Activated CD4-positive, alpha-beta T cell treated with anti-CD3 and anti-CD28 coated beads, Interleukin-2, amount 50 U/mL, for 1 hour (primary cell): Measurements from ENCODE around the gene OR6N1.

ENCODE experiments used
- DNase-seq: peaks from one replicate; pipeline ENCODE4 v3.0.0-alpha.2; 2020

Gene OR6N1

DNA sequence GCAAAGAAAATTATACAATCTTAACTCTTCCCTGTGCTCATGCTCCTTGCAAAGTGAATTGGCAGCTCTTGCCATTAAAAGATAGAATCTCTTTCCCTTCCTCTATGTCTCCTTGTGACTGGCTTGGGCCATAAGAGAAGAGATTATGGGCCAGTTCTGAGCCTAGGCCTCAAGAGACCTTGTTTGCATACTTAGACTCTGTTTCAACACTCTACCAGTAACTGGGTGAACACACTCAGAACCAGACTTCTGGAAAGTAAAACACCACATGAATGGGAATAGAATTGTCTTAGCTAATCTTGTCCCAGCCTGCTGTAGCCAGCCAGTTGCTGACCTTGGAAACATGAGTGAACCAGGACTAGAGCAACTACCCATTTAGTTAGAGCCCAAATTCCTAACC is 36.1 kb downstream of the OR6N1 start:
- DNase-seq = no peak

DNA sequence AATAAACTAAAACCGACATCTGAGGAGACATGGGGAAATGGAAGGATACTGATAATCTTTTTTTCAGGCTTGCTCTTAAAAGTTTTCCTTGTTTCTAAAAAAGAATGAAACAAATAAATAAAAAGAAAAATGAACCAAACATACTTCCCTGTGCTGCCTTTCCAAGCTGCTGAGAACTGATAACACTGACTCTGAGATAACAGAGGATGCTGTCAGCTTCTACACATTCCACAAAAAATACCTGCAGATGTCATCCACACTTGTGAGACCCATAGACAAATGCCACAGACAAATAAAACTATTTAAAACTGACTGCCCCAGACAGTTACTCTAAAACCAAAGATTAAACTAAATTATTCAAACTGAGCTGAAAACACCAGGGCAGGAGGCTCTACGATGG is 39.5 kb downstream of the OR6N1 start:
- DNase-seq = no peak

DNA sequence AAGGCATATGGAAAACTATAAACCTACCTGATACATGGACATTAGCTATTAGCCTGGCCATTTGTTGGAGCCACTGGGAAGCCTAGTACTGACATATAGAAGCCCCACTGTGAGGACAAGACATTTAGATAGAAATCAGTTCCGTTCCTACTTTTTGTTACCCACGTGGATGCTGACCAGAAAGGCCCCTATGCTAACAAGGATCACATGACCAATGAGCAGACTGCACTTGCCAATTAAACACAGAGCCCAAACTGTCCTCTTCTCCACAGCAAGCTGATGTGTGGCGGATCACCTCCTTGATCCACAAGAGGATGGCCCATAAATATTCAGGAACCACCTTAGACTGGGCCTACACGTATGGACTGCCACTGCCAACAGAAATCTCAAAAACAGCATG is 40.3 kb downstream of the OR6N1 start:
- DNase-seq = no peak

DNA sequence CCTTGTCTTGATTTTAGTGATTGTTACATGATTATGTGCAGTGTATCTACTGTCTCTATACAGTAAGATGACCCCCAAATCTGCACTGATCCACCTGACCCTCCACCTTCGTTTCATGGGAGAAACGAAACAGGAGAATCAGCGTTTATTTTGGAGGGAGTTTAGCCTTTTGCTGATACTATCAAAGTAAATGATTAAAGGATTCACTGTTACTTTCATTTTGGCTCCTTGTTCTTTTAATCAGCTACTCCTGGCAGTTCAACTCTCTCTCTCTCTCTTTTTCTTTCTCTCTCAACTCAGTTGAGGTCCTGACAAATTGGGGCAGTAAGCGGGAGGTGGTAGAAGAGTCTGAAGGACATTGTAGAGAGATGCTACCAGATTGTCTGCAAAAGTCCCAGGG is 41.5 kb downstream of the OR6N1 start:
- DNase-seq = no peak

DNA sequence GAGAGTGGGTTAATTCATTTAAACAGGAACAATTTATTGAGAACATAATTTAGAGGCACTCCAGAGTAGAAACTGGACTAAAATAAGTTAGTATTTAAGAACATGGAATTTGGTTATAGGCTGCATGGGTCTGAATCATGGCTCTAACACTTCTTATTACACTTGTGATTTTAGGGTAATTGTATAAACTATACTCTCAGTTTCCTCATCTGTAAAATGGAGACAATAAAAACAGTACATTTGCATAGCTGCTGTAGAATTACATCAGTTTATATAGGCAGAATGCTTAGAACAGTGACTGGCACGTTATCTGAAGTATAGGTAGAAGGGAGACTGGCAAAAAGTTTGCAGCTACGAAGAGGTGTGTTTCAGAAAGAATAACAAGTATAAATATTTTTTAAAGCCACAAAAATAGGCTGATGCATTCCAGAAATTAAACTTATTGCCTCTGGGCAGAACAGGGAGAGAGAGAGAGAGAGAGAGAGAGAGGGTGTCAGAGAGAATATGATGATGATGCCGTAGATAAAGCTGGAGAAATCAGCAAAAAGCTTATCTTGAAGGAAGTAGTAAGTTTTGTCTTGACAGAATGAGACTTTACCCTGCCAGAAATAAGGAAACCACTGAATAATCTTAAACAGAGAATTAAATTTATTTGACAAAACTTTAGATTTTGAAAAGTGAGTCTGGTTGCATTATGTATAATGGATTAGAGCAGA is 43.3 kb downstream of the OR6N1 start:
- no peak for DNase-seq

DNA sequence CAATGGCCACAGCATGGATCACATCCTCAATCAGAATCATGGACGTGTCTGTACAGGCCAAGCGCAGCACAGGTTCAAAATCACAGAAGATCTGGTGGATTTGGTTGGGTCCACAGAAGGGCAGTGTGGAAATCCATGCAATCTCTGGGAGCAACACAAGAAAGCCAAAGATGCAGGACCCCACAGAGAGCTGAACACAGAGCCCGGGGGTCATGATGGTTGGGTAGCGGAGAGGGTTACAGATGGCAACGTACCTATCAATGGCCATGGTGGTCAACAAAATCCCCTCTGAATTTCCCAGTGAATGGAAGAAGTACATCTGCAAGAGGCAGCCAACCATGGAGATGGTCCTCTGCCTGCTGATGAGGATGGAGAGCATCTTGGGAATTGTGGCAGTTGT is 47.6 kb downstream of the OR6N1 start:
- no peak for DNase-seq

DNA sequence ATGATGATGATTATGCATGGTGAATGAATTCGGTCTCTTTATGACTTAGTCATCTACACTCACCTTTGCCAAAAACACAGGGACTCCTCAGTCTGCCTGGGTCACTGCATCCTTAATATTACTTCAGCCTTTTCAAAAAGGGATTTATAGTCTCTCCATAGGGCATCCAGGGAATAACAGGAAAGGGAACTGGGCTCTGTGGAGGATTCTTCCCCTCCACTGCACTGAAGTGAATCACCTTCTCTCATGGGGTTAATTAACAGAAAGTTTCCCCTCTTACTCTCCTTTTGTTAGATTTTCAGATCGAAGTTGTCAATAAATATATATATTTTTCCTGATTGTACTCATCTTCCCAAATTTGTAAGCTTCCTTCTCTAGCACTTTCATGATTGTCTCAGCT is 51.4 kb downstream of the OR6N1 start, which contains the start of gene OR6K3:
TSS of gene OR6K3 (minus strand) at position 101 of the 400 bp plus-strand sequence. CDS start 2,605 bp downstream, outside the sequence.
- DNase-seq = no peak

DNA sequence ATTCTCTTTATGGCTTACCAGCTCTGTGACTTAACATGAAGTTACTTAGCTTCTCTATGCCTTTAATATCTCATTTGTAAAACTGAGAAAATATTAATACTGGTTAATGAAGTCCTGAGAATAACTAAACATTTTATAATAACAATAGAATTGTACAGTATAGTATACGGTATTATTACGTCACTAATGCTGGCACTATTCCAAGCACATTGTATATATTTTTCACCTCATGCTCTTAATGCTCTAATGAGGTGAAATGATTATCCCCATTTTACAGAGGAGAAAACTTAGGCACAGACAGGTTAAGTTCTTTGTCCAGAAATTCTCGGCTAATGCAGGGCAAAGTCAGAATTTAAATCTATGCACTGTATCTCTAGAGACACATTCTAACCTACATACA is 52.3 kb downstream of the OR6N1 start:
- no peak for DNase-seq

DNA sequence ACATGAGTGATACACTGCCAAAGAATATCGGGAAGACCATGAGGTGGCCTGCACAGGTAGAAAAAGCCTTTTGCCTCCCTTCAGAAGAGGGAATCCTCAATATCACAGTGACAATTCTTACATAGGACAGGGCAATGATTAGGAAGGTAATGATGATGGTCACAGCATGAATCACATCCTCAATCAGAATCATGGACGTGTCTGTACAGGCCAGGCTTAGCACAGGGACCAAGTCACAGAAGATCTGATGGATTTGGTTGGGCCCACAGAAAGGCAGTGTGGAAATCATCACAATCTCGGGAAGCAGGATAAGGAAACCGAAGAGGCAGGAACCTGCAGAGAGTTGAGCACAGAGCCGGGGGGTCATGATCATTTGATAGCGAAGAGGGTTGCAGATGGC is 54.7 kb downstream of the OR6N1 start:
- DNase-seq = no peak

DNA sequence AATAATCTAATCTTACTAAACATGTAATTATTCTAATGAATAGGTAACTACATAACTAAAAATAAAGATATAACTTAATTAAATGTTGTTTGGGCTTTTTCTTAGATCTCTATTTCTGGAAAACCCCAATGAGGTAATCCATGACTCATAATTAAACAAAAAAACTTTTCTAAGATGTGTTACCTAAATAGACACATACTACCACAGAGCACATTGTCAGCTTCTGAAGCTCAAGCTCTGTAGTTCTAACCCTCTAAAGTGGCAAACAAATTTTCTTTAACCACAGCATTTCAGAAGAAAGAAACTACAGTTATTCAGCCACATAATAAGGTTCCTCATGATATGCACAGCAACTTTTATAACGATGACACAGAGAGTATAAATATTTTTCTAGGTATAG is 55.7 kb downstream of the OR6N1 start:
- DNase-seq = no peak

DNA sequence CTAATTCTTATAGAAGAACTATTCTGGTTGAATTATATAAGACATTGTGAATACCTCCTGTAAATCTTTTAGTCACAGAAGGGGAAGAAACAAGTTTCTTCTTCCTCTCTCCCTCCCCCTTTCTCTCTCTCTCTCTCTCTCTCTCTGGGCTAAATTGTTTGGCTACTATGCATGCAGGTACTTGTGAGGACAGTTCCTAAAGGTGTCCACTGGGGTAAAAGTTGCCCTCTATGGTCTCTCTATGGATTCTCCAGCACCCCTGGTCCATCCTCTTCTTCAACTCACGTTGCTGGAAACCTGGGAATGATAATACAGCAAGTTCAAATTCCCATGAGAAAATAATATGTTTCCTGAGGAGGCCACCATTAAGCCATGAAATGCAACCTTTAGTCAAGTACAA is 57.2 kb downstream of the OR6N1 start:
- DNase-seq = no peak
